HCT116 (cell line): ENCODE results near the gene CDH4. TPM values are rescaled to one million over a fixed set of nuclear protein-coding genes. Genes with fewer than 3 reads are reported as not detected.

Experiments used
- ATAC-seq: fragments of 200-7000 bp; cut with Tn5 transposase; 2 replicates; pipeline ENCODE4 v1.9.1; 2020; ENCODE audit warnings: mild to moderate bottlenecking, moderate library complexity
- BruUV-seq: library from RNA; stranded (reverse); fragments of 400-500 nt; replicated peaks from 2 replicates; lab custom pipeline; 2021; lab: Mats Ljungman, UMichigan
- CTCF ChIA-PET: fragments of 300-600 bp; sonication (Branson Sonifier 250); formaldehyde crosslinking; loops from one replicate; lab custom pipeline; 2021; ENCODE audit warnings: antibody characterized with exemption; lab: Charles Lee
- POLR2A ChIA-PET: fragments of 300-600, 350-600 bp; sonication (Branson Sonifier 250); formaldehyde crosslinking; loops from one replicate; lab custom pipeline; 2021; ENCODE audit warnings: antibody characterized with exemption; lab: Charles Lee
- RAD21 ChIA-PET, 2 experiments: fragments of 300-600 bp; sonication (Branson Sonifier 250); formaldehyde crosslinking; loops; one replicate each; lab custom pipeline; 2023; ENCODE audit warnings: low total read pairs in 2 of 2; ENCODE audit not compliant: uncharacterized antibody in 2 of 2, unreplicated experiment in 2 of 2, low non-redundant PET in 1 of 2; lab: Charles Lee
- DNase-seq: peaks from one replicate; pipeline ENCODE4 v3.0.0-alpha.2; 2010; ENCODE audit warnings: low read depth, low spot score
- H2AFZ ChIP-seq: fragments of 200-600 bp; shearing (Covaris generic), sonication (generic); 2 replicates; pipeline ENCODE4 v1.6.1; 2017; ENCODE audit warnings: low read depth, mixed run types, mixed read lengths, antibody characterized with exemption, low read length; ENCODE audit not compliant: poor library complexity, severe bottlenecking
- H3K27ac ChIP-seq: 2 replicates; pipeline ENCODE4 v1.5.1; 2012; ENCODE audit warnings: low read depth, low read length
- H3K27me3 ChIP-seq: fragments of 200-600 bp; sonication (generic); 2 replicates; pipeline ENCODE4 v1.6.1; 2016; ENCODE audit warnings: mixed run types, low read length, mixed read lengths; ENCODE audit not compliant: insufficient read depth
- H3K36me3 ChIP-seq, 2 experiments: fragments of 200-500 bp in 1 of 2; fragments of 200-600 bp in 1 of 2; sonication (Bioruptor generic) in 1 of 2; sonication (generic) in 1 of 2; 2 replicates each; pipeline versions ENCODE4 v1.5.1 to v1.6.1; 2014 to 2016; ENCODE audit warnings: low read length in 2 of 2, inconsistent platforms in 1 of 2, mixed read lengths in 1 of 2, mixed run types in 1 of 2; ENCODE audit not compliant: insufficient read depth in 2 of 2, control insufficient read depth in 1 of 2
- H3K4me1 ChIP-seq, 2 experiments: fragments of 200-600 bp in 1 of 2; sonication (generic) in 1 of 2; 2 replicates each; pipeline versions ENCODE4 v1.5.1 to v1.6.1; 2012 to 2017; ENCODE audit warnings: low read length in 2 of 2, inconsistent platforms in 1 of 2, mild to moderate bottlenecking in 1 of 2, mixed read lengths in 1 of 2, mixed run types in 1 of 2, moderate library complexity in 1 of 2; ENCODE audit not compliant: insufficient read depth in 2 of 2, control insufficient read depth in 1 of 2
- H3K4me2 ChIP-seq: fragments of 200-600 bp; sonication (generic); 2 replicates; pipeline ENCODE4 v1.6.1; 2017; ENCODE audit warnings: mixed run types, low read length, mixed read lengths
- H3K4me3 ChIP-seq, 2 experiments: fragments of 200-600 bp in 1 of 2; sonication (generic) in 1 of 2; replicated peaks in 1 of 2; 2 replicates each; pipeline ENCODE4 v1.5.1; 2011 to 2016; ENCODE audit warnings: low read length in 2 of 2, control low read depth in 1 of 2, low read depth in 1 of 2, mild to moderate bottlenecking in 1 of 2, mixed read lengths in 1 of 2, mixed run types in 1 of 2
- H3K79me2 ChIP-seq: fragments of 200-600 bp; sonication (generic); 2 replicates; pipeline ENCODE4 v1.6.1; 2017; ENCODE audit warnings: mild to moderate bottlenecking, mixed run types, low read length, moderate library complexity, mixed read lengths; ENCODE audit not compliant: insufficient read depth
- H3K9ac ChIP-seq: fragments of 200-600 bp; sonication (generic); 2 replicates; pipeline ENCODE4 v1.6.1; 2016; ENCODE audit warnings: low read length, mixed read lengths
- H3K9me2 ChIP-seq: fragments of 200-600 bp; sonication (generic), shearing (Covaris generic); 2 replicates; pipeline ENCODE4 v1.6.1; 2017; ENCODE audit warnings: mixed run types, mild to moderate bottlenecking, moderate library complexity; ENCODE audit not compliant: insufficient read depth
- H3K9me3 ChIP-seq, 2 experiments: fragments of 200-500 bp in 1 of 2; fragments of 200-600 bp in 1 of 2; sonication (Bioruptor generic) in 1 of 2; sonication (generic) in 1 of 2; 2 replicates each; pipeline ENCODE4 v1.6.1; 2014 to 2017; ENCODE audit warnings: low read length in 2 of 2, mixed read lengths in 2 of 2, inconsistent platforms in 1 of 2, low read depth in 1 of 2, mild to moderate bottlenecking in 1 of 2, mixed run types in 1 of 2, moderate library complexity in 1 of 2; ENCODE audit not compliant: control insufficient read depth in 1 of 2, insufficient read depth in 1 of 2
- H4K20me1 ChIP-seq: fragments of 200-600 bp; sonication (generic), shearing (Covaris generic); 2 replicates; pipeline ENCODE4 v1.6.1; 2017; ENCODE audit warnings: mixed run types, mild to moderate bottlenecking, moderate library complexity; ENCODE audit not compliant: insufficient read depth
- CEBPB ChIP-seq: IDR thresholded peaks from 2 replicates; pipeline ENCODE4 v1.6.1; 2012; ENCODE audit warnings: low read depth
- ELF1 ChIP-seq: IDR thresholded peaks from 2 replicates; pipeline ENCODE4 v1.6.1; 2012; ENCODE audit warnings: low read depth, borderline replicate concordance
- JUND ChIP-seq: IDR thresholded peaks from 2 replicates; pipeline ENCODE4 v1.6.1; 2012
- MAX ChIP-seq: IDR thresholded peaks from 2 replicates; pipeline ENCODE4 v1.6.1; 2012
- POLR2AphosphoS5 ChIP-seq: IDR thresholded peaks from 2 replicates; pipeline ENCODE4 v1.6.1; 2011; ENCODE audit warnings: mild to moderate bottlenecking, low read depth, low read length, moderate library complexity
- RAD21 ChIP-seq: IDR thresholded peaks from 2 replicates; pipeline ENCODE4 v1.6.1; 2012; ENCODE audit warnings: low read depth, mild to moderate bottlenecking
- SIN3A ChIP-seq: IDR thresholded peaks from 2 replicates; pipeline ENCODE4 v1.6.1; 2012; ENCODE audit warnings: low read depth
- SRF ChIP-seq: IDR thresholded peaks from 2 replicates; pipeline ENCODE4 v1.6.1; 2012; ENCODE audit warnings: low read depth
- intact Hi-C: fragments of 100-400 bp; cut with micrococcal nuclease; formaldehyde crosslinking; loops from 2 replicates; pipeline ENCODE4 v1.10.0; 2022
- total RNA-seq: library from RNA; stranded (reverse); gene quantifications from one replicate; pipeline ENCODE4 v1.2.1, GENCODE V29; 2021; ENCODE audit not compliant: unreplicated experiment
- TF ChIP-seq, protein P1 (sequence below): IDR thresholded peaks from 2 replicates; pipeline ENCODE4 v1.6.1; 2012; ENCODE audit warnings: low read depth
- TF ChIP-seq, protein P2 (sequence below): IDR thresholded peaks from 2 replicates; pipeline ENCODE4 v1.6.1; 2011; ENCODE audit warnings: mild to moderate bottlenecking, low read length, moderate library complexity; ENCODE audit not compliant: insufficient replicate concordance; ENCODE audit errors: extremely low read depth
- TF ChIP-seq, protein P3 (sequence below), 3 experiments: fragments of 200-600 bp in 1 of 3; sonication (generic) in 1 of 3; IDR thresholded peaks in 2 of 3; conservative IDR thresholded peaks in 1 of 3; 2 replicates each; pipeline ENCODE4 v1.5.1; 2012 to 2017; ENCODE audit warnings: low read depth in 2 of 3, low read length in 2 of 3, antibody characterized with exemption in 1 of 3, borderline replicate concordance in 1 of 3, control low read depth in 1 of 3, mild to moderate bottlenecking in 1 of 3, mixed read lengths in 1 of 3, mixed run types in 1 of 3, moderate library complexity in 1 of 3; ENCODE audit not compliant: insufficient read depth in 1 of 3
- TF ChIP-seq, protein P4 (sequence below): IDR thresholded peaks from 2 replicates; pipeline ENCODE4 v1.6.1; 2012

CDH4 gene
- total RNA-seq, 1 experiment from 2014 or later = not detected

- ATAC-seq = no peak
- no peaks in the 10 kb centered on the region for H3K9me3 ChIP-seq
- H4K20me1 ChIP-seq = no peaks in the 10 kb centered on the region
- no peak overlapping the region for H2AFZ ChIP-seq
- no peak overlapping the region for H3K9ac ChIP-seq
- peaks cover 3% of the 10 kb centered on the region; the same call in 1 of the 2 replicates for H3K27me3 ChIP-seq
- no peaks in the 10 kb centered on the region for H3K79me2 ChIP-seq
- H3K9me2 ChIP-seq = no peaks in the 10 kb centered on the region
- H3K4me1 ChIP-seq = no peaks in the 10 kb centered on the region
- intact Hi-C loops = no loop called here
- H3K4me2 ChIP-seq = no peak overlapping the region
- no peaks in the 10 kb centered on the region for H3K36me3 ChIP-seq
- no peak overlapping the region for H3K4me3 ChIP-seq
- POLR2A ChIA-PET = no interaction called here
- RAD21 ChIA-PET = no interaction called here
- CTCF ChIA-PET = no interaction called here
- no peak overlapping the region for H3K27ac ChIP-seq
- BruUV-seq = no TSS peak
- DNase-seq = no peak
- TF ChIP-seq SRF = no peak
- TF ChIP-seq, protein P1, sequence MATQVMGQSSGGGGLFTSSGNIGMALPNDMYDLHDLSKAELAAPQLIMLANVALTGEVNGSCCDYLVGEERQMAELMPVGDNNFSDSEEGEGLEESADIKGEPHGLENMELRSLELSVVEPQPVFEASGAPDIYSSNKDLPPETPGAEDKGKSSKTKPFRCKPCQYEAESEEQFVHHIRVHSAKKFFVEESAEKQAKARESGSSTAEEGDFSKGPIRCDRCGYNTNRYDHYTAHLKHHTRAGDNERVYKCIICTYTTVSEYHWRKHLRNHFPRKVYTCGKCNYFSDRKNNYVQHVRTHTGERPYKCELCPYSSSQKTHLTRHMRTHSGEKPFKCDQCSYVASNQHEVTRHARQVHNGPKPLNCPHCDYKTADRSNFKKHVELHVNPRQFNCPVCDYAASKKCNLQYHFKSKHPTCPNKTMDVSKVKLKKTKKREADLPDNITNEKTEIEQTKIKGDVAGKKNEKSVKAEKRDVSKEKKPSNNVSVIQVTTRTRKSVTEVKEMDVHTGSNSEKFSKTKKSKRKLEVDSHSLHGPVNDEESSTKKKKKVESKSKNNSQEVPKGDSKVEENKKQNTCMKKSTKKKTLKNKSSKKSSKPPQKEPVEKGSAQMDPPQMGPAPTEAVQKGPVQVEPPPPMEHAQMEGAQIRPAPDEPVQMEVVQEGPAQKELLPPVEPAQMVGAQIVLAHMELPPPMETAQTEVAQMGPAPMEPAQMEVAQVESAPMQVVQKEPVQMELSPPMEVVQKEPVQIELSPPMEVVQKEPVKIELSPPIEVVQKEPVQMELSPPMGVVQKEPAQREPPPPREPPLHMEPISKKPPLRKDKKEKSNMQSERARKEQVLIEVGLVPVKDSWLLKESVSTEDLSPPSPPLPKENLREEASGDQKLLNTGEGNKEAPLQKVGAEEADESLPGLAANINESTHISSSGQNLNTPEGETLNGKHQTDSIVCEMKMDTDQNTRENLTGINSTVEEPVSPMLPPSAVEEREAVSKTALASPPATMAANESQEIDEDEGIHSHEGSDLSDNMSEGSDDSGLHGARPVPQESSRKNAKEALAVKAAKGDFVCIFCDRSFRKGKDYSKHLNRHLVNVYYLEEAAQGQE = no peak
- TF ChIP-seq, protein P2, sequence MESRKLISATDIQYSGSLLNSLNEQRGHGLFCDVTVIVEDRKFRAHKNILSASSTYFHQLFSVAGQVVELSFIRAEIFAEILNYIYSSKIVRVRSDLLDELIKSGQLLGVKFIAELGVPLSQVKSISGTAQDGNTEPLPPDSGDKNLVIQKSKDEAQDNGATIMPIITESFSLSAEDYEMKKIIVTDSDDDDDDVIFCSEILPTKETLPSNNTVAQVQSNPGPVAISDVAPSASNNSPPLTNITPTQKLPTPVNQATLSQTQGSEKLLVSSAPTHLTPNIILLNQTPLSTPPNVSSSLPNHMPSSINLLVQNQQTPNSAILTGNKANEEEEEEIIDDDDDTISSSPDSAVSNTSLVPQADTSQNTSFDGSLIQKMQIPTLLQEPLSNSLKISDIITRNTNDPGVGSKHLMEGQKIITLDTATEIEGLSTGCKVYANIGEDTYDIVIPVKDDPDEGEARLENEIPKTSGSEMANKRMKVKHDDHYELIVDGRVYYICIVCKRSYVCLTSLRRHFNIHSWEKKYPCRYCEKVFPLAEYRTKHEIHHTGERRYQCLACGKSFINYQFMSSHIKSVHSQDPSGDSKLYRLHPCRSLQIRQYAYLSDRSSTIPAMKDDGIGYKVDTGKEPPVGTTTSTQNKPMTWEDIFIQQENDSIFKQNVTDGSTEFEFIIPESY = no peak
- TF ChIP-seq CEBPB = no peak
- TF ChIP-seq, protein P3, sequence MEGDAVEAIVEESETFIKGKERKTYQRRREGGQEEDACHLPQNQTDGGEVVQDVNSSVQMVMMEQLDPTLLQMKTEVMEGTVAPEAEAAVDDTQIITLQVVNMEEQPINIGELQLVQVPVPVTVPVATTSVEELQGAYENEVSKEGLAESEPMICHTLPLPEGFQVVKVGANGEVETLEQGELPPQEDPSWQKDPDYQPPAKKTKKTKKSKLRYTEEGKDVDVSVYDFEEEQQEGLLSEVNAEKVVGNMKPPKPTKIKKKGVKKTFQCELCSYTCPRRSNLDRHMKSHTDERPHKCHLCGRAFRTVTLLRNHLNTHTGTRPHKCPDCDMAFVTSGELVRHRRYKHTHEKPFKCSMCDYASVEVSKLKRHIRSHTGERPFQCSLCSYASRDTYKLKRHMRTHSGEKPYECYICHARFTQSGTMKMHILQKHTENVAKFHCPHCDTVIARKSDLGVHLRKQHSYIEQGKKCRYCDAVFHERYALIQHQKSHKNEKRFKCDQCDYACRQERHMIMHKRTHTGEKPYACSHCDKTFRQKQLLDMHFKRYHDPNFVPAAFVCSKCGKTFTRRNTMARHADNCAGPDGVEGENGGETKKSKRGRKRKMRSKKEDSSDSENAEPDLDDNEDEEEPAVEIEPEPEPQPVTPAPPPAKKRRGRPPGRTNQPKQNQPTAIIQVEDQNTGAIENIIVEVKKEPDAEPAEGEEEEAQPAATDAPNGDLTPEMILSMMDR (IDR thresholded peaks at IDR 0.05 in 2 of 3, conservative IDR thresholded peaks at IDR 0.05 in 1 of 3; ENCODE audit: borderline replicate concordance in 1 of 3, insufficient read depth in 1 of 3, low read depth in 2 of 3, low read length in 2 of 3) = no peak
- TF ChIP-seq POLR2AphosphoS5 = no peak
- no peak for TF ChIP-seq ELF1
- no peak for TF ChIP-seq MAX
- TF ChIP-seq SIN3A = no peak
- TF ChIP-seq RAD21 = no peak
- TF ChIP-seq, protein P4, sequence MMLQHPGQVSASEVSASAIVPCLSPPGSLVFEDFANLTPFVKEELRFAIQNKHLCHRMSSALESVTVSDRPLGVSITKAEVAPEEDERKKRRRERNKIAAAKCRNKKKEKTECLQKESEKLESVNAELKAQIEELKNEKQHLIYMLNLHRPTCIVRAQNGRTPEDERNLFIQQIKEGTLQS = no peak
- no peak for TF ChIP-seq JUND
These were observed 321.6 kb downstream of the CDH4 start for GRCh38 chr20:61573415-61574305.
